Activated T-cell treated with anti-CD3 and anti-CD28 coated beads for 48 hours (primary cell): Measurements from ENCODE around the gene PHKG2.

Source experiments
- DNase-seq: peaks from one replicate; pipeline ENCODE4 v3.0.0-alpha.2; 2020; ENCODE audit warnings: low read depth

Gene PHKG2

GRCh38 chr16:30757316-30757715 is 9.1 kb downstream of the PHKG2 start:
- DNase-seq: no peak

- no peak for DNase-seq
Observed at GRCh38 chr16:30758988-30759491, 10.8 kb downstream of the PHKG2 start.

GRCh38 chr16:30760001-30760559 is 11.9 kb downstream of the PHKG2 start:
- DNase-seq: no peak

- no peak for DNase-seq
Observed at GRCh38 chr16:30760577-30761426, 12.6 kb downstream of the PHKG2 start.

GRCh38 chr16:30761427-30761927 is 13.3 kb downstream of the PHKG2 start:
- DNase-seq: peak; percentile 38

- peak; percentile 90 for DNase-seq
Observed at GRCh38 chr16:30761928-30762902, 14.0 kb downstream of the PHKG2 start, which contains the start of the genes CFAP119 and RNF40. CFAP119 (minus strand) TSS chr16:30762062; CDS start chr16:30761748, 314 bp downstream. RNF40 (plus strand) TSS chr16:30762322; CDS start chr16:30762546, 224 bp downstream.

- DNase-seq: no peak
Observed at GRCh38 chr16:30762991-30763725, 14.9 kb downstream of the PHKG2 start.

- no peak for DNase-seq
Observed at GRCh38 chr16:30764086-30764485, 15.9 kb downstream of the PHKG2 start.

- no peak for DNase-seq
Observed at GRCh38 chr16:30764816-30765465, 16.7 kb downstream of the PHKG2 start.

- no peak for DNase-seq
Observed at GRCh38 chr16:30766206-30766932, 18.1 kb downstream of the PHKG2 start.

- DNase-seq: no peak
Observed at GRCh38 chr16:30766933-30767284, 18.7 kb downstream of the PHKG2 start.

GRCh38 chr16:30767767-30768465 is 19.7 kb downstream of the PHKG2 start:
- DNase-seq: no peak

GRCh38 chr16:30768583-30769181 is 20.5 kb downstream of the PHKG2 start:
- DNase-seq: no peak

- DNase-seq: no peak
Observed at GRCh38 chr16:30769379-30770089, 21.3 kb downstream of the PHKG2 start.

- no peak for DNase-seq
Observed at GRCh38 chr16:30771726-30772125, 23.5 kb downstream of the PHKG2 start.

- DNase-seq: no peak
Observed at GRCh38 chr16:30773826-30774225, 25.6 kb downstream of the PHKG2 start.

- no peak for DNase-seq
Observed at GRCh38 chr16:30774367-30775130, 26.3 kb downstream of the PHKG2 start.

- DNase-seq: no peak
Observed at GRCh38 chr16:30775131-30775391, 26.8 kb downstream of the PHKG2 start.
